ENCODE results near the gene RNASET2. TPM values are rescaled to one million over a fixed set of nuclear protein-coding genes. Genes with fewer than 3 reads are reported as not detected.

RNASET2 gene
- total and polyA plus RNA-seq, 8 donors = 25.2 to 61.4 (median 37.0) TPM

GRCh38 chr6:166999145-166999883 is 43.0 kb upstream of the RNASET2 start, which contains the start of gene CEP43:
TSS of gene CEP43 (plus strand) at chr6:166999397. CDS start at chr6:166999413, 16 bp downstream.
- ATAC-seq = peak; percentile 94 to 98 (median 96)
- peak within 1 kb of the TSS; percentile 83 to 99 (median 98) for H3K4me3 ChIP-seq
- H3K36me3 ChIP-seq = no peaks in the 10 kb centered on the region
- TF ChIP-seq CTCF (IDR thresholded peaks at IDR 0.05) = peak in 1 of 4 donors; percentile 5
- peaks cover 0 to 8% (median 7%) of the 10 kb centered on the region in 3 donors for H3K4me1 ChIP-seq
- 0 to 1% methylated on average over 57 to 93 of the region's 93 CpGs for WGBS, 2 donors
- H3K27ac ChIP-seq = peak within 1 kb of the TSS in 3 of 4 donors; percentile 43 to 60 (median 50)
- peak; percentile 89 to 97 (median 96) for DNase-seq
- no peaks in the 10 kb centered on the region for H3K27me3 ChIP-seq
- H3K9me3 ChIP-seq = no peaks in the 10 kb centered on the region
- intact Hi-C loops (cut with DNase I) = loop anchor here in 1 of 3 donors (10.0 kb wide), 1 partner anchor 225 kb away; no protein-coding TSS in a partner anchor
- no peak for FAIRE-seq

GRCh38 chr6:166998256-166999144 is 42.1 kb upstream of the RNASET2 start:
- peak; percentile 3 to 81 (median 44) for DNase-seq
- Histone ChIP-seq H3K4me3 (peak overlapping the region; percentile 83 to 99 (median 98)), H3K27ac (peak overlapping the region in 2 of 4 donors; percentile 50 to 60), H3K9me3 (no peaks in the 10 kb centered on the region), H3K4me1 (peaks cover 0 to 8% (median 7%) of the 10 kb centered on the region in 3 donors), H3K36me3 (no peaks in the 10 kb centered on the region), H3K27me3 (no peaks in the 10 kb centered on the region)
- 0 to 1% methylated on average over 70 to 96 of the region's 96 CpGs for WGBS, 2 donors
- intact Hi-C loops (cut with DNase I) = loop anchor here in 1 of 3 donors (10.0 kb wide), 1 partner anchor 224 kb away; no protein-coding TSS in a partner anchor
- no peak for TF ChIP-seq CTCF (IDR thresholded peaks at IDR 0.05)
- no peak for FAIRE-seq
- ATAC-seq = peak; percentile 4 to 12 (median 6)

GRCh38 chr6:166997768-166998255 is 41.5 kb upstream of the RNASET2 start:
- peak; percentile 8 to 43 (median 18) for TF ChIP-seq CTCF (IDR thresholded peaks at IDR 0.05)
- Histone ChIP-seq H3K9me3 (no peaks in the 10 kb centered on the region), H3K4me1 (peaks cover 0 to 8% (median 7%) of the 10 kb centered on the region in 3 donors), H3K27me3 (no peaks in the 10 kb centered on the region), H3K36me3 (no peaks in the 10 kb centered on the region), H3K4me3 (peak overlapping the region; percentile 83 to 99 (median 98)), H3K27ac (peak overlapping the region in 1 of 4 donors; percentile 50)
- peak; percentile 32 to 65 (median 44) for ATAC-seq
- WGBS, 2 donors = 0 to 4% methylated on average over 37 to 38 of the region's 38 CpGs
- peak; percentile 40 to 84 (median 60) for DNase-seq
- no peak for FAIRE-seq
- intact Hi-C loops (cut with DNase I) = loop anchor here in 1 of 3 donors (10.0 kb wide), 1 partner anchor 223 kb away; no protein-coding TSS in a partner anchor

- no peaks in the 10 kb centered on the region for H3K27me3 ChIP-seq
- no peaks in the 10 kb centered on the region for H3K36me3 ChIP-seq
- FAIRE-seq = no peak
- 64 to 82% methylated on average over 3 of the region's 3 CpGs for WGBS, 2 donors
- peaks cover 0 to 8% (median 7%) of the 10 kb centered on the region in 3 donors for H3K4me1 ChIP-seq
- peak overlapping the region in 2 of 4 donors; percentile 98 to 99 for H3K4me3 ChIP-seq
- ATAC-seq = no peak
- no peak for TF ChIP-seq CTCF (IDR thresholded peaks at IDR 0.05)
- H3K27ac ChIP-seq = no peak overlapping the region
- no peaks in the 10 kb centered on the region for H3K9me3 ChIP-seq
- no peak for DNase-seq
- intact Hi-C loops (cut with DNase I) = loop anchor here in 1 of 3 donors (10.0 kb wide), 1 partner anchor 223 kb away; no protein-coding TSS in a partner anchor
Measured at GRCh38 chr6:166997348-166997747, 41.0 kb upstream of the RNASET2 start.

Data from pancreas (tissue), 10 donors.